Gastrocnemius medialis (tissue), 4 donors: Measurements from ENCODE around the gene ANTKMT.

Source experiments
- POLR2A ChIP-seq, 2 donors: fragments of 450-650 bp; IDR thresholded peaks; one replicate each; pipeline ENCODE4 v1.6.1; 2017; ENCODE audit warnings: antibody characterized with exemption in 2 of 2, mild to moderate bottlenecking in 2 of 2, moderate library complexity in 2 of 2
- TF ChIP-seq, protein P1 (sequence below), 5 experiments: fragments of 450-650 bp in 3 of 5; fragments of 200-600 bp in 2 of 5; sonication (generic) in 2 of 5; IDR thresholded peaks in 4 of 5; conservative IDR thresholded peaks in 1 of 5; 1 replicate in 4 of 5; 2 replicates in 1 of 5; pipeline ENCODE4 v1.5.1; 2016 to 2019; ENCODE audit warnings: antibody characterized with exemption in 5 of 5, mild to moderate bottlenecking in 3 of 5, moderate library complexity in 3 of 5

GRCh38 chr16:700684-701584 is 20.0 kb upstream of the ANTKMT start:
- TF ChIP-seq POLR2A (IDR thresholded peaks at IDR 0.05): no peak
- TF ChIP-seq, protein P1, sequence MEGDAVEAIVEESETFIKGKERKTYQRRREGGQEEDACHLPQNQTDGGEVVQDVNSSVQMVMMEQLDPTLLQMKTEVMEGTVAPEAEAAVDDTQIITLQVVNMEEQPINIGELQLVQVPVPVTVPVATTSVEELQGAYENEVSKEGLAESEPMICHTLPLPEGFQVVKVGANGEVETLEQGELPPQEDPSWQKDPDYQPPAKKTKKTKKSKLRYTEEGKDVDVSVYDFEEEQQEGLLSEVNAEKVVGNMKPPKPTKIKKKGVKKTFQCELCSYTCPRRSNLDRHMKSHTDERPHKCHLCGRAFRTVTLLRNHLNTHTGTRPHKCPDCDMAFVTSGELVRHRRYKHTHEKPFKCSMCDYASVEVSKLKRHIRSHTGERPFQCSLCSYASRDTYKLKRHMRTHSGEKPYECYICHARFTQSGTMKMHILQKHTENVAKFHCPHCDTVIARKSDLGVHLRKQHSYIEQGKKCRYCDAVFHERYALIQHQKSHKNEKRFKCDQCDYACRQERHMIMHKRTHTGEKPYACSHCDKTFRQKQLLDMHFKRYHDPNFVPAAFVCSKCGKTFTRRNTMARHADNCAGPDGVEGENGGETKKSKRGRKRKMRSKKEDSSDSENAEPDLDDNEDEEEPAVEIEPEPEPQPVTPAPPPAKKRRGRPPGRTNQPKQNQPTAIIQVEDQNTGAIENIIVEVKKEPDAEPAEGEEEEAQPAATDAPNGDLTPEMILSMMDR (IDR thresholded peaks at IDR 0.05 in 4 of 5, conservative IDR thresholded peaks at IDR 0.05 in 1 of 5): no peak
